H1 (cell line): ENCODE data around the gene MYL7. TPM values are rescaled to one million over a fixed set of nuclear protein-coding genes. Genes with fewer than 3 reads are reported as not detected.

Experiments
- CTCF ChIA-PET: fragments of 300-600 bp; sonication (Branson Sonifier 250); formaldehyde crosslinking; loops from one replicate; lab custom pipeline; 2021; ENCODE audit not compliant: partially characterized antibody; lab: Charles Lee
- POLR2A ChIA-PET: fragments of 300-600 bp; sonication (Branson Sonifier 250); formaldehyde crosslinking; loops from one replicate; lab custom pipeline; 2021; ENCODE audit warnings: inconsistent platforms; ENCODE audit not compliant: partially characterized antibody; lab: Charles Lee
- DNase-seq, 2 experiments: peaks; one replicate each; pipeline versions ENCODE4 v3.0.0 to v3.0.0-alpha.2; 2010 to 2022; ENCODE audit warnings: low spot score in 2 of 2, low read depth in 1 of 2, mixed read lengths in 1 of 2
- FAIRE-seq: peaks from 2 replicates; lab custom pipeline; 2011; peaks lifted over from hg19 to GRCh38; lab: Jason Lieb, UNC
- H2AFZ ChIP-seq: 2 replicates; pipeline ENCODE4 v1.8.1; 2012; ENCODE audit warnings: low read length, inconsistent platforms
- H2AK5ac ChIP-seq: 2 replicates; pipeline ENCODE4 v1.6.1; 2013; ENCODE audit warnings: low read depth, low read length
- H2BK120ac ChIP-seq: replicated peaks from 2 replicates; pipeline ENCODE3; 2013; ENCODE audit warnings: low read depth, low read length, inconsistent platforms
- H2BK12ac ChIP-seq: 2 replicates; pipeline ENCODE4 v1.6.1; 2013; ENCODE audit warnings: low read depth, low read length
- H2BK15ac ChIP-seq: 2 replicates; pipeline ENCODE4 v1.6.1; 2013; ENCODE audit warnings: low read length
- H2BK20ac ChIP-seq: 2 replicates; pipeline ENCODE4 v1.6.1; 2013; ENCODE audit warnings: low read length
- H2BK5ac ChIP-seq: 2 replicates; pipeline ENCODE4 v1.6.1; 2013; ENCODE audit warnings: low read depth, low read length
- H3K14ac ChIP-seq: 2 replicates; pipeline ENCODE4 v1.6.1; 2013; ENCODE audit warnings: inconsistent platforms; ENCODE audit not compliant: insufficient read length
- H3K18ac ChIP-seq: 2 replicates; pipeline ENCODE4 v1.6.1; 2013; ENCODE audit warnings: low read length; ENCODE audit errors: extremely low read depth
- H3K23ac ChIP-seq: 2 replicates; pipeline ENCODE4 v1.6.1; 2013; ENCODE audit warnings: inconsistent platforms; ENCODE audit not compliant: insufficient read length
- H3K23me2 ChIP-seq: 2 replicates; pipeline ENCODE4 v1.6.1; 2013; ENCODE audit warnings: low read depth, low read length
- H3K27ac ChIP-seq: 2 replicates; pipeline ENCODE4 v1.6.1; 2011; ENCODE audit warnings: low read depth, low read length, inconsistent platforms
- H3K27me3 ChIP-seq, 4 experiments: replicated peaks in 1 of 4; 1 replicate in 1 of 4; 2 replicates in 3 of 4; pipeline versions ENCODE4 v1.6.1 to v1.8.1; 2011 to 2013; ENCODE audit warnings: low read length in 3 of 4, mild to moderate bottlenecking in 3 of 4, inconsistent platforms in 2 of 4, mixed read lengths in 2 of 4, moderate library complexity in 1 of 4; ENCODE audit not compliant: control insufficient read depth in 3 of 4, insufficient read depth in 3 of 4; ENCODE audit errors: extremely low read depth in 1 of 4
- H3K36me3 ChIP-seq, 4 experiments: 2 replicates each; pipeline versions ENCODE4 v1.6.1 to v1.8.1; 2011 to 2013; ENCODE audit warnings: mild to moderate bottlenecking in 4 of 4, low read length in 3 of 4, moderate library complexity in 2 of 4, control low read depth in 1 of 4, inconsistent platforms in 1 of 4; ENCODE audit not compliant: insufficient read depth in 4 of 4, control insufficient read depth in 2 of 4
- H3K4ac ChIP-seq: replicated peaks from 2 replicates; pipeline ENCODE3; 2013; ENCODE audit warnings: low read length, low read depth, mixed read lengths, inconsistent platforms; ENCODE audit not compliant: insufficient read length
- H3K4me1 ChIP-seq, 4 experiments: replicated peaks in 1 of 4; 1 replicate in 1 of 4; 2 replicates in 3 of 4; pipeline versions ENCODE4 v1.6.1 to v1.8.1; 2011 to 2013; ENCODE audit warnings: low read length in 3 of 4, inconsistent platforms in 2 of 4, mixed read lengths in 1 of 4; ENCODE audit not compliant: insufficient read depth in 4 of 4, control insufficient read depth in 3 of 4
- H3K4me2 ChIP-seq, 2 experiments: 2 replicates each; pipeline versions ENCODE4 v1.6.1 to v1.8.1; 2011 to 2013; ENCODE audit warnings: low read depth in 2 of 2, low read length in 2 of 2, control low read depth in 1 of 2, inconsistent platforms in 1 of 2, mild to moderate bottlenecking in 1 of 2; ENCODE audit not compliant: insufficient read depth in 1 of 2
- H3K4me3 ChIP-seq, 4 experiments: fragments of 200-600, 300-600 bp in 1 of 4; sonication (generic), shearing (Covaris generic), sonication (Bioruptor Twin) in 1 of 4; 2 replicates each; pipeline versions ENCODE4 v1.5.1 to v1.8.1; 2011 to 2016; ENCODE audit warnings: low read length in 4 of 4, low read depth in 3 of 4, control low read depth in 2 of 4, inconsistent platforms in 2 of 4, mild to moderate bottlenecking in 2 of 4, mixed read lengths in 1 of 4, moderate library complexity in 1 of 4; ENCODE audit not compliant: insufficient read depth in 2 of 4; ENCODE audit errors: extremely low read depth in 1 of 4
- H3K56ac ChIP-seq: replicated peaks from 2 replicates; pipeline ENCODE3; 2013; ENCODE audit warnings: low read depth, mild to moderate bottlenecking, mixed read lengths, low read length, inconsistent platforms; ENCODE audit not compliant: insufficient read length
- H3K79me1 ChIP-seq: 2 replicates; pipeline ENCODE4 v1.6.1; 2013; ENCODE audit warnings: low read depth, low read length, control low read depth
- H3K79me2 ChIP-seq, 2 experiments: 2 replicates each; pipeline versions ENCODE4 v1.6.1 to v1.8.1; 2012 to 2013; ENCODE audit warnings: low read length in 2 of 2, mild to moderate bottlenecking in 2 of 2, inconsistent platforms in 1 of 2; ENCODE audit not compliant: insufficient read depth in 2 of 2, control insufficient read depth in 1 of 2
- H3K9ac ChIP-seq, 4 experiments: replicated peaks in 1 of 4; 1 replicate in 1 of 4; 2 replicates in 3 of 4; pipeline versions ENCODE4 v1.6.1 to v1.8.1; 2011 to 2013; ENCODE audit warnings: low read depth in 3 of 4, low read length in 3 of 4, control low read depth in 2 of 4, mild to moderate bottlenecking in 2 of 4, moderate library complexity in 2 of 4, inconsistent platforms in 1 of 4; ENCODE audit errors: extremely low read depth in 1 of 4
- H3K9me3 ChIP-seq, 2 experiments: 2 replicates each; pipeline versions ENCODE4 v1.6.1 to v1.8.1; 2012 to 2013; ENCODE audit warnings: mild to moderate bottlenecking in 2 of 2, moderate library complexity in 2 of 2, control low read depth in 1 of 2, inconsistent platforms in 1 of 2, low read depth in 1 of 2, low read length in 1 of 2, mixed read lengths in 1 of 2; ENCODE audit not compliant: insufficient read depth in 2 of 2
- H4K20me1 ChIP-seq, 2 experiments: replicated peaks in 1 of 2; 2 replicates each; pipeline versions ENCODE3 to v1.8.1; 2011 to 2013; ENCODE audit warnings: inconsistent platforms in 2 of 2, low read length in 2 of 2, mild to moderate bottlenecking in 1 of 2; ENCODE audit not compliant: insufficient read depth in 2 of 2, control insufficient read depth in 1 of 2
- H4K5ac ChIP-seq: 2 replicates; pipeline ENCODE4 v1.6.1; 2013; ENCODE audit warnings: low read length, low read depth, mixed read lengths, inconsistent platforms; ENCODE audit not compliant: insufficient read length
- H4K8ac ChIP-seq: 2 replicates; pipeline ENCODE4 v1.8.0; 2013; ENCODE audit warnings: mild to moderate bottlenecking, moderate library complexity, low read length, inconsistent platforms; ENCODE audit not compliant: insufficient read depth; ENCODE audit errors: extremely low read depth
- H4K91ac ChIP-seq: replicated peaks from 2 replicates; pipeline ENCODE3; 2013; ENCODE audit warnings: low read length, mixed read lengths, inconsistent platforms; ENCODE audit not compliant: insufficient read length
- BCL11A ChIP-seq, 2 experiments: IDR thresholded peaks; one replicate each; pipeline ENCODE4 v1.6.1; 2011; ENCODE audit warnings: low read depth in 2 of 2, low read length in 2 of 2, mild to moderate bottlenecking in 2 of 2
- GABPA ChIP-seq: IDR thresholded peaks from 2 replicates; pipeline ENCODE4 v1.6.1; 2011; ENCODE audit warnings: mild to moderate bottlenecking, low read length, moderate library complexity, borderline replicate concordance; ENCODE audit not compliant: insufficient read depth
- RNF2 ChIP-seq: fragments of 200-900, 300-1000 bp; sonication (generic); IDR thresholded peaks from 2 replicates; pipeline ENCODE4 v1.7.1; 2016; ENCODE audit warnings: borderline replicate concordance, low read depth, mild to moderate bottlenecking, antibody characterized with exemption, low read length; ENCODE audit not compliant: poor library complexity, severe bottlenecking; ENCODE audit errors: missing control alignments
- RXRA ChIP-seq: IDR thresholded peaks from 2 replicates; pipeline ENCODE4 v1.6.1; 2011; ENCODE audit warnings: low read depth, mild to moderate bottlenecking, low read length, moderate library complexity; ENCODE audit not compliant: insufficient read depth
- SP2 ChIP-seq: IDR thresholded peaks from 2 replicates; pipeline ENCODE4 v1.6.1; 2012; ENCODE audit warnings: mild to moderate bottlenecking, low read length, inconsistent platforms
- TAF7 ChIP-seq: optimal IDR thresholded peaks from 2 replicates; pipeline ENCODE3; 2011; ENCODE audit warnings: low read depth, mild to moderate bottlenecking, inconsistent platforms, low read length, moderate library complexity, borderline replicate concordance
- USF2 ChIP-seq: IDR thresholded peaks from 2 replicates; pipeline ENCODE4 v1.6.1; 2011; ENCODE audit warnings: low read length, improper control_type of control experiment
- YY1 ChIP-seq: IDR thresholded peaks from 2 replicates; pipeline ENCODE4 v1.6.1; 2011; ENCODE audit warnings: low read depth, mild to moderate bottlenecking, low read length
- WGBS, 2 experiments: shearing (Covaris generic) in 1 of 2; methylation state at CpG; one replicate each; pipeline versions ENCODE4 v1.1.6 to v1.1.7; 2013 to 2015; ENCODE audit warnings: low lambda C conversion rate in 2 of 2, mixed read lengths in 2 of 2, inconsistent platforms in 1 of 2, low coverage in 1 of 2, missing lambda C conversion rate in 1 of 2; ENCODE audit not compliant: insufficient replicate concordance in 2 of 2, insufficient coverage in 1 of 2, insufficient read length in 1 of 2; ENCODE audit errors: extremely low coverage in 1 of 2, missing lambda C conversion rate in 1 of 2; 5-methylcytosine and 5-hydroxymethylcytosine counted together
- polyA plus RNA-seq, 7 experiments: library from polyadenylated mRNA; depleted of rRNA in 3 of 7; stranded (reverse) in 5 of 7; unstranded in 2 of 7; fragments of >200 nt in 5 of 7; fragments of 200-250 nt in 2 of 7; gene quantifications; 1 replicate in 5 of 7; 2 replicates in 1 of 7; 4 replicates in 1 of 7; pipeline versions ENCODE4 v1.2.1 to v1.2.3, GENCODE V29; 2011 to 2013; ENCODE audit warnings: missing spikeins in 2 of 7, mixed read lengths in 2 of 7
- total RNA-seq: library from RNA; stranded (reverse); fragmentation: NEBNext Ultra II Directional; extraction: Animal tissue kit (Norgen Biotek cat#: 25700); gene quantifications from 2 replicates; pipeline ENCODE4 v1.2.1, GENCODE V29; 2021

The MYL7 gene
- total and polyA plus RNA-seq, 2 of the 8 experiments (the other 6 are each of a cell fraction or from before 2014, with no cell fraction given): 3.3 to 3.4 TPM

- Histone ChIP-seq H3K4me3 (no peak overlapping the region), H4K91ac (no peak overlapping the region), H2BK20ac (no peak overlapping the region), H3K36me3 (no peaks in the 10 kb centered on the region), H3K9me3 (peaks cover 2 to 4% of the 10 kb centered on the region in 2 experiments; a peak in 1 of 4 replicates), H2BK12ac (no peak overlapping the region), H2BK120ac (no peak overlapping the region), H3K9ac (no peak overlapping the region), H3K27me3 (peaks cover 0 to 3% (median 0%) of the 10 kb centered on the region in 4 experiments; a peak in 2 of 7 replicates), H3K79me1 (no peaks in the 10 kb centered on the region), H2BK15ac (no peak overlapping the region), H3K4me2 (no peak overlapping the region), H3K79me2 (no peaks in the 10 kb centered on the region), H3K4ac (no peak overlapping the region), H3K27ac (no peak overlapping the region), H2AFZ (no peak overlapping the region), H3K14ac (no peak overlapping the region), H3K56ac (no peak overlapping the region), H2BK5ac (no peak overlapping the region), H3K23ac (no peak overlapping the region), H4K5ac (no peak overlapping the region), H4K8ac (no peak overlapping the region), H2AK5ac (no peak overlapping the region), H3K23me2 (no peaks in the 10 kb centered on the region), H3K18ac (peak overlapping the region; percentile 15; the same call in 1 of the 2 replicates), H3K4me1 (peaks cover 0 to 4% (median 0%) of the 10 kb centered on the region in 4 experiments; a peak in 4 of 7 replicates), H4K20me1 (no peaks in the 10 kb centered on the region)
- no peak for DNase-seq
- no peak for FAIRE-seq
- WGBS, 2 experiments: 84% methylated on average over 9 of the region's 9 CpGs; no CpG with 5 or more reads in 1 of the 2 experiments
- ChIA-PET CTCF (interaction anchor here (0.7 to 0.9 kb wide), 3 partner anchors 13 to 81 kb away, joined by 3 read pairs; partner anchors contain the start of gene YKT6), POLR2A (no interaction called here)
- no peak for TF ChIP-seq RNF2
- TF ChIP-seq USF2: no peak
- no peak for TF ChIP-seq TAF7
- TF ChIP-seq GABPA: no peak
- no peak for TF ChIP-seq YY1
- TF ChIP-seq RXRA: no peak
- TF ChIP-seq BCL11A (IDR thresholded peaks at IDR 0.05; ENCODE audit: low read depth in 2 of 2, low read length in 2 of 2): no peak
- TF ChIP-seq SP2: no peak
Observed at GRCh38 chr7:44187636-44188416, 46.7 kb upstream of the MYL7 start.
